GM10847 (cell line): ENCODE measurements around the gene SH3GL2.

ENCODE experiments used
- POLR2A ChIP-seq: IDR thresholded peaks from 2 replicates; pipeline ENCODE4 v1.6.1; 2011; ENCODE audit not compliant: insufficient read length; ENCODE audit errors: extremely low read depth

The SH3GL2 gene

DNA sequence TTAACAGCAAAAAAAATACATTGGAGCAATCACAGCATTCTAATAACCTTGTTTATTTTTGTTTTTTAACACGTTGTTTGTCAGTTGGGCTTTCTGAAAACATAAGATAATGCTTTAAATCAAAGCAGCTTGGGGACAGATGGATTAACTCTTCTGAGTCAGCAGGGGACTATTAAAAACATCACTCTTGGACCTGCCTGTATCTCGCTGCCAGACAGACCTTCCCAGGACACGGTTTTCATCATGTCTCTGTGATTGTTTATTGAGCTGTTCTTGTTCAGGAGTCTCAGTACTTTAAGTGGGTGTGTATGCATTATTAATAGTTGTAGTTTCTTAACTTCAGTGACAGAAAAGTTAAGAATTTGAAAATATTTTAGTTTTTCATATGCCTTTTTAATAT is 173.2 kb downstream of the SH3GL2 start:
- TF ChIP-seq POLR2A = no peak

DNA sequence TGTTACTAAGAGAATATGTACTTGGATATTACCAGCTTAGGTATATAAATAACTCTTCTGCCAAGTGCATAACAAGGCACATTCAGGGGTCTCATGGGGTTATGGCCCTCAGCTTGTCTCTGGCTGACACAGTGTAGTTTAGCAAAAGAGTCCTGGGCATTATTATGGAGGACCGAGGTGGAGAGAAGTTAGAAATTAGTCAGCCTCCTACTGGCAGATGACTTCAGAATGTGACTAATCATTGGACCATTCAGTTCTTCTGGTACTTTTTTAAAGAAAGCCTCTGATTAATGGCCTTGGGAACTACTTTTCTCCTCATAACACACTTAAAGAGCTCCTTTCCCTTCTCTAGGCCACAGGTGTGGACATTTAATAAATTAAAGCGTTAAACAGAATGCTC is 178.9 kb downstream of the SH3GL2 start:
- no peak for TF ChIP-seq POLR2A

DNA sequence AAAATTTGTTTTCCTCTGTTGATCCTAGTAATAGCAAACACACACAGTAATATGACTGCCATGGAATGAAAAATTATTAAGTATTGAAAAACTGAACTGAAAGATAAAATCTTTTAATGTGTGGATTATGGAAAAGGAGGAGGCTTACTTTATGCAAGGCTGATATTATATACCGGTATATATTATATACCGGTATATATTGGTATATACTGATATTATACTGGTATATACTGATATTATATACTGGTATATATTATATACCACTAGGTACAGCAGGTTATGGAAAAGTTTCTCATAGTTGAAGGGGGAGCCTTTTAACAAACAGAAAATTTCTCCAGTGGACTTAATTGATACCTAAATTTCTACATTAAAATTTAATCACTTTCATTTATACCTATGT is 181.4 kb downstream of the SH3GL2 start:
- TF ChIP-seq POLR2A = no peak

DNA sequence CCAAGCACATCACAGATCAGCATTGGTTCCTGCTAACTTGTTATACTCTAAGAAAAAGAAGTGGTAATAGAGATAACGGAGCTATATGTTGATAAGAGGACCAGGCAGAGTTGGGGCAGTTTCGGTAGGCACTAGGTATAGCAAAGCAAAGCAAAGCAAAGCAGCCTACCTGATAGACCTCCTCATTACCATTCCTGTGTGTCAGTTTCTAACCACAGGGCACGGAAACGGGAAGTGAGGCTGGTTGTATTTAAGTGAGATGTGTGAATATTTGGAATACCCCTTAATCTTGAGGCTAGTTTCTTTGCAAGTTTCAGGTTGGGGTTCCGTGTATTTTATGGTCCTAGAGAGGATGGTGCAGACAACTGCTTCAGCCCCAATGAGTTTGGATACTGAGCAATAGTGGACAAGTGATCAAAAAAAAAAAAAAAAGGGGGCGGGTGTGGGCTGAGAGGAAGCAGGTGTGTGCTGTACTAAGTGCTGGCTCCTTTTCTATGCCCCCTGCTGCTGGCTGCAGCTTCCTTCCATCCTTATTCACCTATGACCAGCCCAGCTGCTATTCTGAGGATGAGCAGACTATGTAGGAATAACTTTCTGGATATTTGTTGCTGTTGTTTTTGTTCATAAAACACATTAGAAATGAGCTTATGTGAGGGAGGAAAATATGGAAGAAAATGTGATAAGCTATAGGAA is 183.3 kb downstream of the SH3GL2 start:
- no peak for TF ChIP-seq POLR2A

DNA sequence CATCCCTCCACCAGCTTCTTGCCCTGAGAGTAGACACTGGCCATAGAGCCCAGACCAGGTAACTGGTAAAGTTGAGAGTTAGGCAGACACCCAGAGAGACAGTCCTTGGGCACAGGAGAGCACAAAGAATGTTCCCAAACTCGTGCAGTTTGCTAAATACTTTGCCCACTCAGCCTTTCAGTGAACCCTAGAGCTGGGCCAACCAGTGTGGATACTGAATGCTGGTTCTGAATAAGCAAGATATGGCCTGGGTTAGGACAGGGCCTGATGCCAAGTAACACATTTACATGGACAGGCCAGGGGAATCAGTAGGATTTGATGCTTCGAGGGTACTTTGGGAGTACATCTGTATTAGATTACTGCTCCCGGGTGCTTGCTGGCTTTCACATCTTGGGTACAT is 185.4 kb downstream of the SH3GL2 start:
- TF ChIP-seq POLR2A = no peak

DNA sequence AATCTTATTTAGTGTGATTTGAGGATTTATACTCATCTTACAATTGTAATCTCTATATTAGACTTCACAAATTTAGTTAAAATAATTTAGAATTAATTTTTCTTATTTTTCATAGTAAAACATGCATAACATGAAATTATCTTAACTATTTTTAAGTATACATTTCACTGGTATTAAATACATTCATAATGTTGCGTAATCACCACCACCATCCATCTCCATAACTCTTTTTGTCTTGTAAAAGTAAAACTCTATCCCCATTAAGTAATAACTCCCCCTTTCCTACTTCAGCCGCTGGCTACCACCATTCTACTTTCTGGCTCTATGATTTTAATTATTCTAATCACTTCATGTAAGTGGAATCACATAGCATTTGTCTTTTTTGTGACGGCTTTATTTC is 193.4 kb downstream of the SH3GL2 start:
- TF ChIP-seq POLR2A = no peak

DNA sequence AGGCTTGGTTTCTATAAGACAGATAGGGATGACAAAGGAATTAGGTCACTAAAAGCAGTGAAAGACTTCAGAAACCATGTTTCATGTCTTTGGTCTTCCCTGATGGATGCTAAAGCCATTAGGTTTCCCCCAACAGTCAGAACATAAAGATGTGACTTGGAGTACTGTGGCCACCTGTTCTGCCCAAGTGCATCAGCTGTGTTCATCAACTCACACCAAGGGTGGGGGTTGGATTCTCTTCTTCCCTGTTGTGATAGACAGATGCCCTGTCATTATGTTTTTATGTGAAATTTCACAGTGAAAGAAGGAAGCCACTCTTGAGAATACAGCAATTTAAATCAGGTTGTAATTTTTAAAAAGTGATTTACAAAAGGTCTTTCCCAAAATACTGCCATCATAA is 196.8 kb downstream of the SH3GL2 start:
- no peak for TF ChIP-seq POLR2A

DNA sequence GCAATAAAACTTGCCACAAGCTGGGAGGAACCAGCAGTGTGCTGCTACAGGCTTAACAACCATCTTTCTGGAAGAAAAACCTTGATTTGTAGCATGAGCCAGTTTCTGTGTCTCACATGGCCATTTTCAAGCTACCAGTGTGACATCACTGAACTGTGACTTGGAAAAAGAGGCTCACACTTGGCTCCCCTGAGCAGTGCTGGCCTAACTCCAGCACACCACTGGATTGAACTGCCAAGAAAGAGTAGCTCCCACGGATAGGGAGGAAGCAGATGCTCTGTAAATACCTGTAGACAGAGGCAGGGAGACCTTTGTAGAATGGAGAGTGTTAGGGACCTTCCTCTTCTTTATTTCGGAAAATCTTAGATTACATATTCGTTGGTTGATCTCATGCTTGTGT is 197.9 kb downstream of the SH3GL2 start:
- TF ChIP-seq POLR2A = no peak

DNA sequence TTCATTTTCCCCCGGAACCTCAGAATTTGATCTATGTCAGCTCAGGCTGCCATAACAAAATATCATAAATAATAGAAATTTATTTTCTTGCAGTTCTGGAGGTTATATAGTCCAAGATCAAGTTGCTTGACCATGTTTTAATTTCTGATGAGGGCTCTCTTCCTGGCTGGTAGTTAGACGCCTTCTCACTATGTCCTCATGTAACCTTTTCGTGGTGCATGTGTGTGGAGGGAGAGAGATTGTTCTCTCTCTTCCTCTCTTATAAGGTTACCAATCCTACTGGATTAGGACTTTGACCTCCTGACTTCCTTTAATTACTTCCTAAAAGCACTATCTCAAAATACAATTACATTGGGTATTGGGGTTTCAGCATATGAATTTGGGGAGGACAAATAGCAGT is 198.6 kb downstream of the SH3GL2 start:
- no peak for TF ChIP-seq POLR2A

DNA sequence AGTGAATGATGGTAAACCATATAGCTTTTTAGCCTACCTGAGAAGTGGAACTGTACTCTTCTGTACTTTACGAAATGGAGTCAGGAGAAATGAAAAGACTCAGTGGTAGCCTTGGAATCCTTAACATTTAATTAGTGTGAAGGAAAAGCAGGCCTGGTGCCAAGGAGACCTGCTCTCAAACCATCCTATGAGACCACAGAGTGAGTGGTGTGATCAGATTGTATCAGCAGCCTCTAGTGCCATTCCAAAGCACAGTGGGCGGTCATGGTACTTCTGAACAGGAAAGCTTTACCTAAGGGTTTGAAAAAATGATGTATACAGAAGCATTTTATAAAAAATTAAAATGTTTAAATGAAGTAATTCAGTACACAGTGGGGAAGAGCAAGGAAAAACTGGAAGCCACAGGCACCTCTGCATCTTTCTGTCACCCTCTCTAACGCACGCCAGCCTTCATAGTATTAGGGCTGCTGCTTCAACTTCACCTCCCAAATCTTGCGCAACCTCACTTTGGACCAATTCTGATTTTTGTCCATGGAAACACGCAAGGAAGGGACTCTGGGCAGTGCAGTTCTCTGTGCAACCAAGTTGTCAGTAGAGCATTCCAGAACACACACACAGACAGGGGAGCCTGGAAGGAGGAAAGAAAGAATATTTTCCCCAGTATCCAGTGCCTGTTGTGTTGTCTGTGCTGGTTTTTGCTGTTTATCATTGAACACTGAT is 203.7 kb downstream of the SH3GL2 start:
- TF ChIP-seq POLR2A = no peak

DNA sequence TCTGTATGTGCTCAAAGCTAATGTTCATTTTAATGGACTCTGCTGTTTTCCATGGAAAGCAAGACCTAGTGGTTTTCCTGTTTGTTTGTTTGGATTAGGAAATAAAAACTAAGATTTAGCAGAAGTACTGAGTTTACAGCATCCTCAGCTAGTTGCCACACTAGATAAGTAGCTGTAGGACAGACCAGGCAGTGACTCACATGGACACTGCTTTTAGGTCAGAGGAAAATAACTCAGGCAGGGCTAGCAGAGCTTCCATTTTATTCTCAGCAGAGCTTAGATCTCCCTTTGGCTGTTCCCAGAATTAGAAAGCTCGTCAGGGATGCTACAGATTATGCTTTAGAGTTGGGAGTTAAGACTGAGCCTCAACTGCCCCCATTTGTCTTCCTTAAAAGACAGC is 204.4 kb downstream of the SH3GL2 start:
- no peak for TF ChIP-seq POLR2A

DNA sequence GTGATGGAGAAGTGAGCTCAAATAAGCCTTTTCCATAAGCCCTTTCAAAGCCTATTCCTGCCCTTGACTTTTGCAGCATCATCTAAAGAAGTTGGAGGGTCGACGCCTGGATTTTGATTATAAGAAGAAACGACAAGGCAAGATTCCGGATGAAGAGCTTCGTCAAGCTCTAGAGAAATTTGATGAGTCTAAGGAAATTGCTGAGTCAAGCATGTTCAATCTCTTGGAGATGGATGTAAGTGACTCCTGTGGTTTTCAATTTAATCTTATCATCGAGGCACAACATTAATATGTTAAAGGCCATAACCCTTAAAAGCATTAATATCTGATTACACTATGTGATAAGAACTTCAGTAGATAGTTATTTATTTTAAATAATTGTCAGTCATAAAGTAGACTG is 210.4 kb downstream of the SH3GL2 start:
- no peak for TF ChIP-seq POLR2A

DNA sequence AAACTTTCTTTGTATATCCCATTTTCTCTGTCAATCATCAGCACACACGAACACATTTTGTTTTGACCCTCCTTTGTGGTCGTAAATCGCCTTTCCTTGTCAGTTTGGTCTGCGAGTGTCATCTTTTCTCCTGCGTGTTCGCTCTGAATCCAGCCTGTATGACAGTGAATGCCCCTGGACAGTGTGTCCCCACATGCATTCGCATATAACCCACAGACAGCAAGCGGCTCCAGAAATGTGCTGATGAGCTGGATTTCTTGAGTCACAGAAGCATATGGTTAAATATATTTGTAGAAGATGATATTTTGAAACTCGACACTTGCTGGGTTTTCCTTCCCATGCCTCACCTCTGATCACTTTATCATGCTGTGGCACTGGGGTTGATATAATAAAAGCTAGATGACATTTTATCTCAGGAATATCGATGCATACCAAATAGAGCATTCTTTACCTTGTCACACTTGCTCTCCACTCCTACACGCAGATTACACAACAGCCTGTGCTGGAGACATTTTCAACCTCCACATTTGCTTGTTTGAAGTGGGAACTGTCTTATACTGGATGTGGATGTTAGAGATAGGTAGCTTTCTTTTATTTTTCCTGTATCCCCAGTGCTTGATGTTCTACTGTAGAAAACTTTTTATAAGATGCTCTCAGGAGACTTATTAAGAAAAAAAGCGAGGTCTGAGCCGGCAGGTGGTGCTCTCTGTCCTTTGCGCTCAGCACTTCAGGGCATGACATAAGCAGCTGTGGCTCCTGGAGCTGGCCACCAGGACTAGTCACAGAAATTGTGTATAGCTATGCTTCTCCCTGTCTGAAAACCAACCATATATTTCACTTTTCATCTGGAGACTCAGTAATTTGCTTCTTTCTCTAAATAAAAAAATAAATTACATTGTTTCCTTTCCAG is 215.1 kb downstream of the SH3GL2 start:
- TF ChIP-seq POLR2A = no peak

DNA sequence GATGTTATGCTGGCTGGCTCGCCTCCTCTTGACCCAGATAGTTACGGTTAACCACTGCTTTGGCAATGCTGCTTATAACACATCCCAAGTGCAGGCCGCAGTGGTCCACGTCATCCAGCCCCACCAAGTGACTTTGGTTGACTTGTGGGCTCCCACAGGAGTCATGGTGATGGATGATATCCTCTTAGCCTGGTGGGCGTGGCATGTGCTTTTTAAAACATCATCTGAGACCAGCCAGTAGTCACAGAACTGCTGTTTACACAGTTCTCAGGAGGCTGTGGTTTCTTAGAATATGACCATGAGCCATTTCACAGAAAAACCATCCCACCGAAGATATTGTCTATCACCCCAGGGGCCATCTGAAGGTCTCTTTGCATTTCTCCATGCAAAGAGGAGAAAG is 216.9 kb downstream of the SH3GL2 start:
- TF ChIP-seq POLR2A = no peak

DNA sequence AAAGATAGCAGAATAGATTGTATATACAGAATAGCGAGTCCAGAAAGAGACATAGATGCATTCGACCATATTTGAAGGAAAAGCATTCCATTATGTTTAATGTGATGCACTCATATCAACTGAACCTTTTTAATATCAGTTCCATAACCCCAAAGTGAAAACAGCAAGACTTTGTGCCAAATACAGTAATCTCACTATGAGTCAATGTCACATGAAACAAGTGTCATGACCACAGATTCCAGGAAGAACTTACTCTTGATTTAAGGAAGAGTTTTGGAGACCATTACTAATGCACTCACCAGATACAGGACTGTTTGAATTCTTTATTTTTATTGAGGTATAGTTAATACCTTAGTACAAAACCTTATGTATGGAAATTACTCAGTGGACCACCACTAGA is 220.5 kb downstream of the SH3GL2 start:
- no peak for TF ChIP-seq POLR2A

DNA sequence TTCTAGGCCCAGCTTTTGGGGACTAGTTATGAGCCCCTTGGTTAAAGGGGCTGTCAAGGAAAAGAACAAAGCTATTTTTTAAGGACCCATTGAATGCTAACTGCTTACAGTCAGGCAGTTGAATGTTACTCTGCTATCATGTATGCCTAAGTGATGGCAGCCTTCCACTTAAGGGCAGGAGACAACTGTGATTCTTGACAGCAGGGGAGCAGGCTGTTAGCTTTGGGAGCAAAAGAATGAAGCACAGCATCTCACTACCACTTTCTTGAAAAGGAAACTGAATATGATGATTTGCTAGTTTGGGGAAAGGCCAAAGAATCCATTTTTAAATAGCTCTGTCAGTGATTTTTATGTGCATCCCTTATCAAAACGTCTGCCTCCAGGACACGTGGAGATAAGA is 221.6 kb downstream of the SH3GL2 start:
- TF ChIP-seq POLR2A = no peak
